Choroid plexus epithelial cell (primary cell): ENCODE results near the gene TMEM213.

Experiments used
- DNase-seq: peaks from one replicate; pipeline ENCODE4 v3.0.0-alpha.2; 2010; ENCODE audit warnings: low read depth
- H3K4me3 ChIP-seq: 2 replicates; pipeline ENCODE4 v1.5.1; 2011; ENCODE audit warnings: low read depth, mild to moderate bottlenecking, control low read depth, low read length, moderate library complexity
- TF ChIP-seq, protein P1 (sequence below): conservative IDR thresholded peaks from 2 replicates; pipeline ENCODE4 v1.5.1; 2011; ENCODE audit warnings: low read depth, mild to moderate bottlenecking, control low read depth, inconsistent platforms, low read length, moderate library complexity

The TMEM213 gene

GRCh38 chr7:138849701-138850100 is 51.9 kb downstream of the TMEM213 start:
- TF ChIP-seq, protein P1, sequence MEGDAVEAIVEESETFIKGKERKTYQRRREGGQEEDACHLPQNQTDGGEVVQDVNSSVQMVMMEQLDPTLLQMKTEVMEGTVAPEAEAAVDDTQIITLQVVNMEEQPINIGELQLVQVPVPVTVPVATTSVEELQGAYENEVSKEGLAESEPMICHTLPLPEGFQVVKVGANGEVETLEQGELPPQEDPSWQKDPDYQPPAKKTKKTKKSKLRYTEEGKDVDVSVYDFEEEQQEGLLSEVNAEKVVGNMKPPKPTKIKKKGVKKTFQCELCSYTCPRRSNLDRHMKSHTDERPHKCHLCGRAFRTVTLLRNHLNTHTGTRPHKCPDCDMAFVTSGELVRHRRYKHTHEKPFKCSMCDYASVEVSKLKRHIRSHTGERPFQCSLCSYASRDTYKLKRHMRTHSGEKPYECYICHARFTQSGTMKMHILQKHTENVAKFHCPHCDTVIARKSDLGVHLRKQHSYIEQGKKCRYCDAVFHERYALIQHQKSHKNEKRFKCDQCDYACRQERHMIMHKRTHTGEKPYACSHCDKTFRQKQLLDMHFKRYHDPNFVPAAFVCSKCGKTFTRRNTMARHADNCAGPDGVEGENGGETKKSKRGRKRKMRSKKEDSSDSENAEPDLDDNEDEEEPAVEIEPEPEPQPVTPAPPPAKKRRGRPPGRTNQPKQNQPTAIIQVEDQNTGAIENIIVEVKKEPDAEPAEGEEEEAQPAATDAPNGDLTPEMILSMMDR = no peak
- DNase-seq = no peak

DNA sequence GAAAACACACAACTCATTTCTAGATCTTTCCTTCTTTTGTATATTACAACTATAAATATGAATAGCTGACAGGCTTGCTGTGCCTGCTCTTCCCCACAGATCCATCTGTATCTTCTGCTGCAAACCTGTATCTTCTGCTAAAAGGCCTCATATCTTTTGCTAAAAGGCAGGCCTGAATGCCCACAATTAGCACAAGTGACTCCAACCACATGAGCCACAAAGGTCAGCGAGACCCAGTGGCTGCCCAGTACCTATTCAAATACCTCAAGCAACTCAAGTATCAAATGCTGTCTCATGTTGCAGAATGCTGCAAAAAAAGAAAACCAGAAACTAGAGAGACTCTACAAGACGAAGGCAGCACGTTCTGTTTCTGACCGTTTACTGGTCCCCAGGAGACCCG is 54.7 kb downstream of the TMEM213 start:
- TF ChIP-seq, protein P1 = no peak
- no peak for DNase-seq

More at GRCh38 chr7:138849701-138850100, 51.9 kb downstream of the TMEM213 start:
- no peak overlapping the region for H3K4me3 ChIP-seq

GRCh38 chr7:138853448-138853847 is 55.7 kb downstream of the TMEM213 start:
- no peak for DNase-seq
- H3K4me3 ChIP-seq = no peak overlapping the region

More for the DNA sequence above, 54.7 kb downstream of the TMEM213 start:
- H3K4me3 ChIP-seq = no peak overlapping the region

DNA sequence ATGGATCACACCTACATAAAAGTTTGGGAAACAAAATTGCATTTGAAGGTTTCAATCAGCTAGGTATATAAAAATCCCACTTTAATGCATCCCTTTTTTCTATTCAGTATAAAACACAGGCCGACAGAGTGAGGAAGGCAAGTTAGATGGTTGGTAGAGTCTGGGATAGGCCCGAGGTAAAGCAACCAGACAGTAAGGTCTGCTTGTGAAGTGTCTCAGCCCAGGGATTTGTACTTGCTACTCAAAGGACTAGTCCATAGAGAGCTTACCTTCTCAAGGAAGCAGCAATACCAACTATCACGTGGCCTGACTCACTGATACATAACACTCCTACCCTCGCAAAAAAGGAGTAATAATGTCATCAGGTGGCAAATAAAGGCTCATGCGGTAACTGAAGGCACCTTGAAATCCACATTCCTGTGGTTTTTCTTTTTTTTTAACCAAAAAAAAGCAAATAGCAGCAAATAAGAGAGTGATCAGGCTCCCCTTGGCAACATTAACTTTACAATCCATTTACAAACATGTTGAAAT is 56.4 kb downstream of the TMEM213 start:
- TF ChIP-seq, protein P1 = no peak
- DNase-seq = peak; percentile 5
- no peak overlapping the region for H3K4me3 ChIP-seq

More at GRCh38 chr7:138853448-138853847, 55.7 kb downstream of the TMEM213 start:
- TF ChIP-seq, protein P1 = no peak

- no peak overlapping the region for H3K4me3 ChIP-seq
- TF ChIP-seq, protein P1 = no peak
- no peak for DNase-seq
Observed at GRCh38 chr7:138857728-138858127, 59.9 kb downstream of the TMEM213 start.

GRCh38 chr7:138861051-138861450 is 63.3 kb downstream of the TMEM213 start:
- TF ChIP-seq, protein P1 = no peak
- H3K4me3 ChIP-seq = no peak overlapping the region
- DNase-seq = no peak

DNA sequence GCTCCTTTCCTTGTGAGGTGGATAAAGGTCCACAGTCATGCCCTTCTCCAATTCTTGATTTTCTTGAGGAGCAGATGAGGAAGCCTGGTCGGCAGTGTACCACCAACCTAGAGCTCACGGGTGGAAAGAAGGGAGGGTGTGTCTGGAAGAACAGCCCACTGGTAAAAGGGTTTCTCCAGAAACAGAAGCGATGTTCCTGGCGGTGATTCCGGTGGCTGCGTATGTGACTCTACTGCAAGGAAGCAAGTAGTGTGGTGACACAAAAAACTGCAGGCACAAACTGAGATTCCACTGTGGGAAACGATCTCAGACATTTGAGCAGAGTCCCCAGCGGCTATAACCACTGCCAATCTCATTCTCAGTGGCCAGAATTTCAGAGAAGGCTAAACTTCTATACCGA is 66.1 kb downstream of the TMEM213 start:
- DNase-seq = no peak
- TF ChIP-seq, protein P1 = no peak

More for the DNA sequence above, 66.1 kb downstream of the TMEM213 start:
- H3K4me3 ChIP-seq = no peak overlapping the region
